Activated naive CD8-positive, alpha-beta T cell treated with anti-CD3 and anti-CD28 coated beads, Interleukin-2, amount 50 U/mL, for 24 hours (primary cell): ENCODE data around the gene TMEM87B.
"Not testable (repeated sequence)": the region's sequence is repeated elsewhere in the genome, so short reads cannot be mapped to it uniquely, and the experiment has no call there.

ENCODE experiments used
- ATAC-seq: fragments of 150-1000 bp; cut with Tn5 transposase; one replicate; pipeline ENCODE4 v1.10.0; 2021
- DNase-seq: peaks from one replicate; pipeline ENCODE4 v3.0.0; 2021
- H3K27ac Mint-ChIP-seq: one replicate; pipeline ENCODE4 v1.8.0; 2021; ENCODE audit warnings: mild to moderate bottlenecking, mixed read lengths
- H3K27me3 Mint-ChIP-seq: one replicate; pipeline ENCODE4 v1.8.0; 2021; ENCODE audit warnings: mixed read lengths
- H3K36me3 Mint-ChIP-seq: one replicate; pipeline ENCODE4 v1.8.0; 2021; ENCODE audit warnings: low read depth, mixed read lengths
- H3K4me1 Mint-ChIP-seq: one replicate; pipeline ENCODE4 v1.8.0; 2021; ENCODE audit warnings: mixed read lengths
- H3K4me3 Mint-ChIP-seq: one replicate; pipeline ENCODE4 v1.8.0; 2021; ENCODE audit warnings: mild to moderate bottlenecking, moderate library complexity, mixed read lengths
- H3K9me3 Mint-ChIP-seq: one replicate; pipeline ENCODE4 v1.8.0; 2021; ENCODE audit warnings: mixed read lengths

Gene TMEM87B

GRCh38 chr2:112024896-112025491, 30.1 kb upstream of the TMEM87B start:
- no peaks in the 10 kb centered on the region for H3K36me3 Mint-ChIP-seq
- H3K4me3 Mint-ChIP-seq: no peak overlapping the region
- DNase-seq (no peak), ATAC-seq (no peak)
- peaks cover 2% of the 10 kb centered on the region for H3K27me3 Mint-ChIP-seq
- H3K27ac Mint-ChIP-seq: no peak overlapping the region
- H3K9me3 Mint-ChIP-seq: no peaks in the 10 kb centered on the region
- H3K4me1 Mint-ChIP-seq: no peaks in the 10 kb centered on the region

GRCh38 chr2:112026509-112026908, 28.6 kb upstream of the TMEM87B start:
- no peak for ATAC-seq
- Mint-ChIP-seq H3K27ac (no peak overlapping the region), H3K4me3 (no peak overlapping the region)

GRCh38 chr2:112027767-112028166, 27.3 kb upstream of the TMEM87B start:
- no peak overlapping the region for H3K27ac Mint-ChIP-seq
- no peaks in the 10 kb centered on the region for H3K9me3 Mint-ChIP-seq
- no peak for DNase-seq
- no peak overlapping the region for H3K4me3 Mint-ChIP-seq
- H3K36me3 Mint-ChIP-seq: no peaks in the 10 kb centered on the region
- ATAC-seq: no peak
- H3K4me1 Mint-ChIP-seq: peaks cover 2% of the 10 kb centered on the region
- H3K27me3 Mint-ChIP-seq: peaks cover 9% of the 10 kb centered on the region

More at GRCh38 chr2:112026509-112026908, 28.6 kb upstream of the TMEM87B start:
- Mint-ChIP-seq H3K4me1 (no peaks in the 10 kb centered on the region), H3K9me3 (no peaks in the 10 kb centered on the region), H3K27me3 (peaks cover 3% of the 10 kb centered on the region), H3K36me3 (no peaks in the 10 kb centered on the region)
- no peak for DNase-seq

GRCh38 chr2:112029164-112029563, 25.9 kb upstream of the TMEM87B start:
- no peak for DNase-seq
- H3K9me3 Mint-ChIP-seq: no peaks in the 10 kb centered on the region
- no peak for ATAC-seq
- no peak overlapping the region for H3K27ac Mint-ChIP-seq
- no peak overlapping the region for H3K4me3 Mint-ChIP-seq
- H3K4me1 Mint-ChIP-seq: peaks cover 2% of the 10 kb centered on the region
- no peaks in the 10 kb centered on the region for H3K36me3 Mint-ChIP-seq
- H3K27me3 Mint-ChIP-seq: peaks cover 9% of the 10 kb centered on the region

- Mint-ChIP-seq H3K36me3 (no peaks in the 10 kb centered on the region), H3K9me3 (no peaks in the 10 kb centered on the region), H3K27ac (no peak overlapping the region), H3K4me1 (peaks cover 2% of the 10 kb centered on the region), H3K4me3 (no peak overlapping the region), H3K27me3 (peaks cover 9% of the 10 kb centered on the region)
- ATAC-seq: no peak
- DNase-seq: no peak
These were observed 23.4 kb upstream of the TMEM87B start for GRCh38 chr2:112031473-112032223.

GRCh38 chr2:112032224-112032586, 22.9 kb upstream of the TMEM87B start:
- no peak for ATAC-seq
- no peaks in the 10 kb centered on the region for H3K9me3 Mint-ChIP-seq
- no peak for DNase-seq
- no peak overlapping the region for H3K27ac Mint-ChIP-seq
- no peak overlapping the region for H3K4me3 Mint-ChIP-seq
- no peaks in the 10 kb centered on the region for H3K36me3 Mint-ChIP-seq
- peaks cover 2% of the 10 kb centered on the region for H3K4me1 Mint-ChIP-seq
- peaks cover 10% of the 10 kb centered on the region for H3K27me3 Mint-ChIP-seq

GRCh38 chr2:112032689-112033465, 22.2 kb upstream of the TMEM87B start:
- H3K9me3 Mint-ChIP-seq: peaks cover 3% of the 10 kb centered on the region

GRCh38 chr2:112033600-112033999, 21.5 kb upstream of the TMEM87B start:
- peaks cover 10% of the 10 kb centered on the region for H3K27me3 Mint-ChIP-seq
- DNase-seq (no peak), ATAC-seq (no peak)
- H3K9me3 Mint-ChIP-seq: peaks cover 3% of the 10 kb centered on the region
- H3K4me1 Mint-ChIP-seq: peaks cover 2% of the 10 kb centered on the region
- no peak overlapping the region for H3K4me3 Mint-ChIP-seq
- no peak overlapping the region for H3K27ac Mint-ChIP-seq
- H3K36me3 Mint-ChIP-seq: no peaks in the 10 kb centered on the region

More at GRCh38 chr2:112032689-112033465, 22.2 kb upstream of the TMEM87B start:
- H3K36me3 Mint-ChIP-seq: no peaks in the 10 kb centered on the region
- H3K4me3 Mint-ChIP-seq: no peak overlapping the region
- no peak overlapping the region for H3K27ac Mint-ChIP-seq
- peaks cover 2% of the 10 kb centered on the region for H3K4me1 Mint-ChIP-seq
- ATAC-seq: no peak
- peaks cover 10% of the 10 kb centered on the region for H3K27me3 Mint-ChIP-seq
- DNase-seq: no peak

GRCh38 chr2:112034924-112035323, 20.1 kb upstream of the TMEM87B start:
- Mint-ChIP-seq H3K36me3 (no peaks in the 10 kb centered on the region), H3K9me3 (peaks cover 3% of the 10 kb centered on the region), H3K4me1 (peaks cover 2% of the 10 kb centered on the region), H3K27me3 (peaks cover 9% of the 10 kb centered on the region), H3K27ac (no peak overlapping the region), H3K4me3 (no peak overlapping the region)
- ATAC-seq (no peak), DNase-seq (no peak)

GRCh38 chr2:112035786-112036185, 19.3 kb upstream of the TMEM87B start:
- Mint-ChIP-seq H3K4me1 (peaks cover 2% of the 10 kb centered on the region), H3K36me3 (no peaks in the 10 kb centered on the region), H3K4me3 (no peak overlapping the region), H3K9me3 (peaks cover 3% of the 10 kb centered on the region), H3K27me3 (peaks cover 7% of the 10 kb centered on the region), H3K27ac (no peak overlapping the region)
- no peak for ATAC-seq
- DNase-seq: no peak

GRCh38 chr2:112039556-112039955, 15.5 kb upstream of the TMEM87B start:
- H3K27ac Mint-ChIP-seq, H3K36me3 Mint-ChIP-seq, ATAC-seq, H3K27me3 Mint-ChIP-seq, DNase-seq, H3K4me3 Mint-ChIP-seq, H3K4me1 Mint-ChIP-seq, H3K9me3 Mint-ChIP-seq: not testable (repeated sequence)

- not testable (repeated sequence) for DNase-seq, H3K36me3 Mint-ChIP-seq, H3K9me3 Mint-ChIP-seq, H3K27me3 Mint-ChIP-seq, H3K4me3 Mint-ChIP-seq, ATAC-seq, H3K4me1 Mint-ChIP-seq, H3K27ac Mint-ChIP-seq
These were observed 15.0 kb upstream of the TMEM87B start for GRCh38 chr2:112040066-112040465.

GRCh38 chr2:112041460-112041859, 13.6 kb upstream of the TMEM87B start:
- H3K4me3 Mint-ChIP-seq, H3K9me3 Mint-ChIP-seq, ATAC-seq, H3K4me1 Mint-ChIP-seq, H3K27me3 Mint-ChIP-seq, H3K27ac Mint-ChIP-seq, H3K36me3 Mint-ChIP-seq, DNase-seq: not testable (repeated sequence)

GRCh38 chr2:112045446-112046014, 9.5 kb upstream of the TMEM87B start:
- DNase-seq (no peak), ATAC-seq (no peak)
- no peaks in the 10 kb centered on the region for H3K36me3 Mint-ChIP-seq
- H3K4me1 Mint-ChIP-seq: no peaks in the 10 kb centered on the region
- H3K4me3 Mint-ChIP-seq: no peak overlapping the region
- H3K27me3 Mint-ChIP-seq: no peaks in the 10 kb centered on the region
- H3K27ac Mint-ChIP-seq: no peak overlapping the region
- H3K9me3 Mint-ChIP-seq: no peaks in the 10 kb centered on the region

- DNase-seq (no peak), ATAC-seq (no peak)
- H3K27me3 Mint-ChIP-seq: no peaks in the 10 kb centered on the region
- H3K9me3 Mint-ChIP-seq: no peaks in the 10 kb centered on the region
- no peaks in the 10 kb centered on the region for H3K36me3 Mint-ChIP-seq
- no peak overlapping the region for H3K4me3 Mint-ChIP-seq
- H3K4me1 Mint-ChIP-seq: no peaks in the 10 kb centered on the region
- H3K27ac Mint-ChIP-seq: no peak overlapping the region
These were observed 8.8 kb upstream of the TMEM87B start for GRCh38 chr2:112046231-112046630.
